ENCODE data around the gene GNPDA1.

Gene GNPDA1

GRCh38 chr5:142032747-142033631 is 20.2 kb upstream of the GNPDA1 start:
- no peak overlapping the region for H3K4me3 ChIP-seq (ENCODE audit: control insufficient read depth, low read depth, low read length)
- DNase-seq (ENCODE audit: low read depth): no peak
- TF ChIP-seq CTCF (IDR thresholded peaks at IDR 0.05; ENCODE audit: control insufficient read depth, insufficient read depth, low read depth, low read length, missing control alignments): no peak

DNA sequence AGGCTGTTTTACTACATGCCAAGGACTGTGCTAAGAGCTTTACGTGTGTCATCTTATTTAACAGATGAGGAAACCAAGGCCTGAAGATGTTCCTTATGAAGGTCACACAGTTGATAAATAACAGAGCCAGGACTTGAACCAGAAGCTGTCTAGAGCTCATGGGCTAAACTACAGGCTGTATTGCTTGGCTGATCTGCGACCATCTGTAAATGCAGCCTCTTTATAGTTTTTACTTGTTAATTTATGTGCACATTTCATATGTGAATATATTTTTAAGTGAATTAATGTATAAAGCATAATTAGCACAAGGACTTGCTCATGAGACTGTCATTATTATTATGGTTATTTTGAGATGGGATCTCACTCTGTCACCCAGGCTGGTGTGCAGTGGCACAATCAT is 19.3 kb upstream of the GNPDA1 start:
- no peak for TF ChIP-seq CTCF (IDR thresholded peaks at IDR 0.05; ENCODE audit: control insufficient read depth, insufficient read depth, low read depth, low read length, missing control alignments)
- DNase-seq (ENCODE audit: low read depth): no peak
- H3K4me3 ChIP-seq (ENCODE audit: control insufficient read depth, low read depth, low read length): no peak overlapping the region

GRCh38 chr5:142025637-142026036 is 12.8 kb upstream of the GNPDA1 start:
- no peak for DNase-seq (ENCODE audit: low read depth)
- no peak overlapping the region; the same call in 1 of the 2 replicates for H3K4me3 ChIP-seq (ENCODE audit: control insufficient read depth, low read depth, low read length)
- no peak for TF ChIP-seq CTCF (IDR thresholded peaks at IDR 0.05; ENCODE audit: control insufficient read depth, insufficient read depth, low read depth, low read length, missing control alignments)

- peak overlapping the region; percentile 37 for H3K4me3 ChIP-seq (ENCODE audit: control insufficient read depth, low read depth, low read length)
- TF ChIP-seq CTCF (IDR thresholded peaks at IDR 0.05; ENCODE audit: control insufficient read depth, insufficient read depth, low read depth, low read length, missing control alignments): no peak
- DNase-seq (ENCODE audit: low read depth): peak; percentile 14
These were observed 12.0 kb upstream of the GNPDA1 start for GRCh38 chr5:142024771-142025304.

DNA sequence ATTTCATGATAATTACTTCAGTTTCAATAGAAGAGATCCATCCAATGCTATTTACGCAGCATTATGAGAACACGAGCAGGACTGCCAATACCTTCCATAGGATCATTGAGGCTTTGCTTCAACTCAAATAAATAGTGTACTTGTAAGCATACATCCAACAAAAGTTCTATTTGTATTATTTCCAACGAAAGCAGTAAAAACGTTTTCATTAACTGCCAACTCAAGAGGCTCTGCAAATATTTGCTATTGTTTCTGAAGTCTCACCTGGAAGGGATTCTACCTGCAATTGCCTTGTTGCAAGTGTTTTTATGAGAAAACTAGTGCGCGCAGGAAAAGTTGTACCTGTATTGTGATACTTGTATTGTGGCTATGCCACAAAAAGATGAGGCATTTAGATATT is 11.0 kb upstream of the GNPDA1 start:
- DNase-seq (ENCODE audit: low read depth): no peak
- no peak overlapping the region for H3K4me3 ChIP-seq (ENCODE audit: control insufficient read depth, low read depth, low read length)
- no peak for TF ChIP-seq CTCF (IDR thresholded peaks at IDR 0.05; ENCODE audit: control insufficient read depth, insufficient read depth, low read depth, low read length, missing control alignments)

GRCh38 chr5:142020122-142020659 is 7.4 kb upstream of the GNPDA1 start:
- H3K4me3 ChIP-seq (ENCODE audit: control insufficient read depth, low read depth, low read length): no peak overlapping the region
- no peak for TF ChIP-seq CTCF (IDR thresholded peaks at IDR 0.05; ENCODE audit: control insufficient read depth, insufficient read depth, low read depth, low read length, missing control alignments)
- DNase-seq (ENCODE audit: low read depth): no peak

Measured in AG09309 (cell line).